Keratinocyte (primary cell): ENCODE results near the gene CPNE7. TPM values are rescaled to one million over a fixed set of nuclear protein-coding genes. Genes with fewer than 3 reads are reported as not detected.
"Not testable (repeated sequence)": the region's sequence is repeated elsewhere in the genome, so short reads cannot be mapped to it uniquely, and the experiment has no call there.

Experiments used
- DNase-seq: peaks from one replicate; pipeline ENCODE4 v3.0.0-alpha.2; 2011; ENCODE audit warnings: low read depth, missing footprints, low spot score
- FAIRE-seq: peaks from 2 replicates; lab custom pipeline; 2011; peaks lifted over from hg19 to GRCh38; lab: Jason Lieb, UNC
- H2AFZ ChIP-seq: 2 replicates; pipeline ENCODE4 v1.6.0; 2012; ENCODE audit warnings: low read length, control low read depth, inconsistent platforms; ENCODE audit not compliant: control insufficient read depth
- H3K27ac ChIP-seq: 2 replicates; pipeline ENCODE4 v1.5.1; 2011; ENCODE audit warnings: low read length; ENCODE audit not compliant: control insufficient read depth, insufficient read depth
- H3K27me3 ChIP-seq: 3 replicates; pipeline ENCODE4 v1.6.0; 2011; ENCODE audit warnings: low read length; ENCODE audit not compliant: control insufficient read depth, insufficient read depth; ENCODE audit errors: extremely low read depth
- H3K36me3 ChIP-seq, 2 experiments: 2 replicates in 1 of 2; 3 replicates in 1 of 2; pipeline ENCODE4 v1.5.1; 2011; ENCODE audit warnings: low read length in 2 of 2, mild to moderate bottlenecking in 1 of 2; ENCODE audit not compliant: control insufficient read depth in 2 of 2, insufficient read depth in 2 of 2; ENCODE audit errors: extremely low read depth in 1 of 2
- H3K4me1 ChIP-seq: 3 replicates; pipeline ENCODE4 v1.5.1; 2011; ENCODE audit warnings: low read length; ENCODE audit not compliant: control insufficient read depth, insufficient read depth; ENCODE audit errors: extremely low read depth
- H3K4me2 ChIP-seq: 3 replicates; pipeline ENCODE4 v1.6.0; 2011; ENCODE audit warnings: low read depth, low read length; ENCODE audit not compliant: control insufficient read depth, insufficient read depth; ENCODE audit errors: extremely low read depth
- H3K4me3 ChIP-seq, 3 experiments: fragments of 200-600 bp in 1 of 3; sonication (generic) in 1 of 3; 2 replicates in 2 of 3; 3 replicates in 1 of 3; pipeline ENCODE4 v1.5.1; 2011 to 2016; ENCODE audit warnings: low read length in 3 of 3, mild to moderate bottlenecking in 3 of 3, control low read depth in 2 of 3, inconsistent platforms in 1 of 3, low read depth in 1 of 3, mixed read lengths in 1 of 3, mixed run types in 1 of 3, moderate library complexity in 1 of 3; ENCODE audit not compliant: control insufficient read depth in 2 of 3, insufficient read depth in 2 of 3; ENCODE audit errors: extremely low read depth in 1 of 3
- H3K79me2 ChIP-seq: 2 replicates; pipeline ENCODE4 v1.6.0; 2012; ENCODE audit warnings: low read length; ENCODE audit not compliant: control insufficient read depth, insufficient read depth
- H3K9ac ChIP-seq: 3 replicates; pipeline ENCODE4 v1.6.0; 2011; ENCODE audit warnings: low read length; ENCODE audit not compliant: control insufficient read depth, insufficient read depth; ENCODE audit errors: extremely low read depth
- H3K9me1 ChIP-seq: 3 replicates; pipeline ENCODE4 v1.6.0; 2011; ENCODE audit warnings: low read length; ENCODE audit not compliant: control insufficient read depth, insufficient read depth; ENCODE audit errors: extremely low read depth
- H3K9me3 ChIP-seq: 2 replicates; pipeline ENCODE4 v1.5.1; 2012; ENCODE audit warnings: low read depth, low read length; ENCODE audit not compliant: control insufficient read depth
- H4K20me1 ChIP-seq: 3 replicates; pipeline ENCODE4 v1.6.0; 2011; ENCODE audit warnings: low read length; ENCODE audit not compliant: control insufficient read depth, insufficient read depth; ENCODE audit errors: extremely low read depth
- CTCF ChIP-seq, 3 experiments: IDR thresholded peaks in 1 of 3; conservative IDR thresholded peaks in 1 of 3; optimal IDR thresholded peaks in 1 of 3; 2 replicates in 2 of 3; 3 replicates in 1 of 3; pipeline versions ENCODE3 to v1.5.1; 2011; ENCODE audit warnings: low read length in 3 of 3, mild to moderate bottlenecking in 3 of 3, moderate library complexity in 2 of 3, control low read depth in 1 of 3, inconsistent platforms in 1 of 3; ENCODE audit not compliant: insufficient read depth in 2 of 3; ENCODE audit errors: extremely low read depth in 1 of 3
- EZH2 ChIP-seq: IDR thresholded peaks from one replicate; pipeline ENCODE4 v1.6.1; 2012; ENCODE audit warnings: inconsistent platforms, mild to moderate bottlenecking, low read length, moderate library complexity
- dilution Hi-C: fragments of 300-500 bp; cut with MboI; formaldehyde crosslinking; loops from one replicate; pipeline ENCODE4 v1.7.0; 2020; ENCODE audit warnings: low sequenced_read_pairs; ENCODE audit not compliant: extremely low pct_ligation_motif_present
- polyA plus RNA-seq, 5 experiments: library from polyadenylated mRNA; depleted of rRNA in 3 of 5; stranded (reverse) in 3 of 5; stranded (forward) in 1 of 5; unstranded in 1 of 5; fragments of >200 nt; gene quantifications; 1 replicate in 1 of 5; 2 replicates in 3 of 5; 3 replicates in 1 of 5; pipeline versions ENCODE4 v1.2.1 to v1.2.3, GENCODE V29; 2011 to 2012; ENCODE audit warnings: missing spikeins in 2 of 5, low read depth in 1 of 5, low replicate concordance in 1 of 5

Gene CPNE7
- polyA plus RNA-seq, 1 donor (not counting 4 experiments of a cell fraction or from before 2014, with no cell fraction given), result 9.1 TPM

- H3K4me3 ChIP-seq, result no peak overlapping the region
- H3K9me1 ChIP-seq, result peaks cover 2% of the 10 kb centered on the region
- no peaks in the 10 kb centered on the region for H4K20me1 ChIP-seq
- FAIRE-seq (no peak), DNase-seq (no peak)
- TF ChIP-seq EZH2, result no peak
- no peak for TF ChIP-seq CTCF (optimal IDR thresholded peaks at IDR 0.05 in 1 of 3, IDR thresholded peaks at IDR 0.05 in 1 of 3, conservative IDR thresholded peaks at IDR 0.05 in 1 of 3; ENCODE audit: extremely low read depth in 1 of 3, insufficient read depth in 2 of 3, low read length in 3 of 3)
- no peak overlapping the region for H2AFZ ChIP-seq
- no peak overlapping the region for H3K27ac ChIP-seq
- H3K4me2 ChIP-seq, result no peak overlapping the region
- dilution Hi-C loops, result no loop called here
- H3K27me3 ChIP-seq, result no peaks in the 10 kb centered on the region
- H3K36me3 ChIP-seq, result no peaks in the 10 kb centered on the region
- no peaks in the 10 kb centered on the region for H3K9me3 ChIP-seq
- peaks cover 21% of the 10 kb centered on the region for H3K4me1 ChIP-seq
- no peaks in the 10 kb centered on the region for H3K79me2 ChIP-seq
- H3K9ac ChIP-seq, result no peak overlapping the region
Observed at GRCh38 chr16:89586218-89586617, 10.7 kb downstream of the CPNE7 start.

GRCh38 chr16:89586853-89587252, 11.3 kb downstream of the CPNE7 start:
- dilution Hi-C loops, result no loop called here
- H3K9me3 ChIP-seq, result no peaks in the 10 kb centered on the region
- DNase-seq (no peak), FAIRE-seq (no peak)
- no peak overlapping the region for H2AFZ ChIP-seq
- no peak overlapping the region for H3K4me2 ChIP-seq
- no peak overlapping the region for H3K9ac ChIP-seq
- peaks cover 2% of the 10 kb centered on the region for H3K9me1 ChIP-seq
- no peaks in the 10 kb centered on the region for H3K27me3 ChIP-seq
- no peak overlapping the region for H3K4me3 ChIP-seq
- TF ChIP-seq CTCF (optimal IDR thresholded peaks at IDR 0.05 in 1 of 3, IDR thresholded peaks at IDR 0.05 in 1 of 3, conservative IDR thresholded peaks at IDR 0.05 in 1 of 3; ENCODE audit: extremely low read depth in 1 of 3, insufficient read depth in 2 of 3, low read length in 3 of 3) (no peak), EZH2 (no peak)
- no peaks in the 10 kb centered on the region for H4K20me1 ChIP-seq
- no peaks in the 10 kb centered on the region for H3K36me3 ChIP-seq
- no peaks in the 10 kb centered on the region for H3K79me2 ChIP-seq
- peaks cover 14% of the 10 kb centered on the region for H3K4me1 ChIP-seq
- no peak overlapping the region for H3K27ac ChIP-seq

- H2AFZ ChIP-seq, H3K9ac ChIP-seq, FAIRE-seq, H3K36me3 ChIP-seq, dilution Hi-C loops, H3K27me3 ChIP-seq, DNase-seq, H3K4me1 ChIP-seq, H3K79me2 ChIP-seq, H4K20me1 ChIP-seq, H3K9me3 ChIP-seq, H3K9me1 ChIP-seq, H3K4me2 ChIP-seq, H3K4me3 ChIP-seq, H3K27ac ChIP-seq: not testable (repeated sequence)
Observed at GRCh38 chr16:89587676-89588075, 12.1 kb downstream of the CPNE7 start.
